GM19351 (cell line): ENCODE results near the gene ADM2.
"Not testable (repeated sequence)": the region's sequence is repeated elsewhere in the genome, so short reads cannot be mapped to it uniquely, and the experiment has no call there.

ENCODE experiments used
- ATAC-seq: cut with Tn5 transposase; IDR thresholded peaks from one replicate; pipeline ENCODE4 v1.9.1; 2021; ENCODE audit warnings: mild to moderate bottlenecking, moderate library complexity; ENCODE audit not compliant: unreplicated experiment

Gene ADM2

GRCh38 chr22:50505276-50505775, 24.0 kb downstream of the ADM2 start:
- ATAC-seq = no peak

DNA sequence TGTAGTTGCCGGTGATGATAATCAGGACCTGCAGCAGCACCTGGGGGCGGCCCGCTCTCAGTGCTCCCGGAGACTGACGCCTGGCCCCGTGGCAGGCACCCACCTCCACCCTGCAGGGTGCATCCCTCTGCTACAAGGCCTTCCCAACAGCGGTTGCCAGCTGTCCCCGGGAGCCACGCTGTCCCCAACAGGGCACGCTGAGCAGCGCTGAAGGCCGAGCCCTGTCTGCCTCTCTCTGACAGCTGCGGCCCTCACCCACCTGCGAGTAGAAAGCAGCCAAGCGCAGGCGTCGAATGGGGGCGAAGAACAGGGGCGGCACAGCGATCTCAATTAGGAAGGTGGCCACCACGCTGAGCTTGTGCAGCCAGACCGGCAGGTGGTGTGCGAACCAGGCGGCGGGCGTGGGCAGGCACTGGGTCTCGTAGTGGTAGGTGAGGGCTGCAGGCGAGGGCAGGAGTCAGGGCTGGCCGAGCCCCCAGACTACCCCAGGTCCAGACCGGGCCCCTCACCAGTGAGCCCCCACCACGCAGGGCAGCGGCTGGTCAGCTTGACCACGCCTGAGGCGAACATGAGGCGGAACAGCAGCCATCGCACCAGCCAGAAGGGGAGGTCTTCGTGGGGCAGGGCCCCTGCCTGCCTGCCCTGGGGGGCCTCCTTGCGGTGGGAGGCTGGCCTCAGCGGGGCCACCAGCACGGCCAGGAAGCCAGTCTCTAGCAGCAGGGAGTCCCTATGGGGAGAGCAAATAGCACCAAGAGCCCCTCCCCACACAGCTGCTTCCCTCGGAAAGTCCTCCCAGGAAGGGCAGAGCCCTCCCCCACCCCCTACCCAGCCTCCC, 24.6 kb downstream of the ADM2 start:
- ATAC-seq = no peak

GRCh38 chr22:50506611-50507420, 25.5 kb downstream of the ADM2 start:
- no peak for ATAC-seq

DNA sequence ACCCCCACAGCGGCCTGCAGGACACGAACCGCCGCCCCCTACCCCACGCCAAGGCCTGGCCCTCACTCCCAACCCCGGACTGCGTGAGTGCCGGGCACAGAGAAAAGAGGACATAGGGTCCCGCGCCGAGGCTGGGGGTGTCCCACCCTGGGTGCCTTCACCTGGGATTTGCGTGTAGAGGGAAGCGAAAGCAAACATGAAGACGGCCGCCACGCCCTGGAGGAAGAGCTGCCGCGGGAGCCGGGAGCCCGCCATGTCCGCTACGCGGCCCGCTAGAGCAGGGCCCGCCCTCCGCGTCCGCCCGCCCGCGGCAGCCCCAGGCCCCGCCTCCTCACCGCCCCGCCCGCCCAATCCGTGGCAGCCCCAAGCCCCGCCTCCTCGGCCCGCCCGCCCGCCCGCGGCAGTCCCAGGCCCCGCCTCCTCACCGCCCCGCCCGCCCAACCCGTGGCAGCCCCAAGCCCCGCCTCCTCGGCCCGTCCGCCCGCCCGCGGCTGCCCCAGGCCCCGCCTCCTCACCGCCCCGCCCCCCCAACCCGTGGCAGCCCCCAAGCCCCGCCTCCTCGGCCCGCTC, 26.2 kb downstream of the ADM2 start, which contains the start of gene LMF2:
LMF2 (minus strand) TSS at position 282 of the 570 bp plus-strand sequence; CDS start at position 255, 27 bp downstream.
- ATAC-seq = peak; percentile 74

DNA sequence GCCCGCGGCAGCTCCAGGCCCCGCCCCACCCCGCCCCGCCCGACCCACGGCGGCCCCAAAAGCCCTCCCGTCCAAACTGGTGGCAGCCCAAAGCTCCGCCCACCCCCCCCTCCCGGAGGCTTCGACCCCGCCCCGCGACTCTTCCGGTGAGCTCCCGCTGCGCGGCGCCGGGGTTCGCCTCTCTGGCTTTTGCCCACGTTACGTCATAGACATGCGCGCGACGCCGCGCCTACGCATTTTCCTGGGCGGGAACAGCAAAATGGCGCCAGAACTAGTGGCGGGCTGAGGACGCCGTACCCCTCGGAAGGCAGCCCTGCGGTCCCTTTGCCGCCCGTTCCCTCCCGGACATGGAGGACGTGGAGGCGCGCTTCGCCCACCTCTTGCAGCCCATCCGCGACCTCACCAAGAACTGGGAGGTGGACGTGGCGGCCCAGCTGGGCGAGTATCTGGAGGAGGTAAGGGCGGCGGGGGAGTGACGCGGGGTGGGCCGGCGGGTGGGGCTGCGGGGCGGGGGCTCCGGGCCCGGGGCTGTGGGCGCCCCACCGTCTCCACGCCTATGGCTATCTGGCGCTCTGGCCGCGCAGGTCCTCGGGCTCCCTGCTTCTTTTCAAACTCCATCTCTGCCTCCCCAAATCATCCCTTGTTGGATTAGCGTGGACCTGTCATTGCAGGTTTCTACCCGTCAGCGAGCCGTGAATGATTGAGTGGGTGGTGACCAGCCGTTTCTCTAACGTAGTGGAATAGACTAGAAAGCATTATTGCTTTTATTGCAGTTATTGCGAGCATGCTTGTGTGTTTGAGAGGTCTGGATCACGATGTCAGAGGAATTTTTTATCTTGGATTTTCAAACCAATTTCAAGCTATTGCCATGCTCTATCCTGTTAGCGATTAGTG, 26.9 kb downstream of the ADM2 start, which contains the start of gene NCAPH2:
NCAPH2 (plus strand) TSS at position 234 of the 894 bp plus-strand sequence; CDS start at position 348, 114 bp downstream.
- ATAC-seq = peak; percentile 53

DNA sequence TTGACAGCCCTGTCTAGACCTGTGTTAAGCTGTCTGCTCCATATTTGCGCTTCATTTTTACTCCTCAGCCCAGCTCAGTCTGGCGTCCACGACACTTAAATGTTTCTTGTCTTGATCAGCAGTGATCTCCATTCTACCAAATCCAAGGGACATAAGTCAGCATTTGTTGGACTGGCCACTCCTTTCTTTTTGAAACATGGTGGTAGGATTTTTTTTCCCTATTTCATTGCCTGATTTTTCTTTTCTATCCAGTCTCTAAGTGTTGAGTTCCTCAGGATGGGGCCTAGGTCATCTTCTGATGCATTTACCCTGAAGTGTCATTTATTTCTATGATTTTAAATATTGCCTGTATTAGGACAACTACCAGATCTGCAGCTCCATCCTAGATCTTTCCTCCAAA, 27.6 kb downstream of the ADM2 start:
- no peak for ATAC-seq

GRCh38 chr22:50513175-50513574, 31.8 kb downstream of the ADM2 start:
- no peak for ATAC-seq

- no peak for ATAC-seq
These were observed 34.7 kb downstream of the ADM2 start for GRCh38 chr22:50516068-50516467.

GRCh38 chr22:50516891-50517290, 35.5 kb downstream of the ADM2 start:
- no peak for ATAC-seq

DNA sequence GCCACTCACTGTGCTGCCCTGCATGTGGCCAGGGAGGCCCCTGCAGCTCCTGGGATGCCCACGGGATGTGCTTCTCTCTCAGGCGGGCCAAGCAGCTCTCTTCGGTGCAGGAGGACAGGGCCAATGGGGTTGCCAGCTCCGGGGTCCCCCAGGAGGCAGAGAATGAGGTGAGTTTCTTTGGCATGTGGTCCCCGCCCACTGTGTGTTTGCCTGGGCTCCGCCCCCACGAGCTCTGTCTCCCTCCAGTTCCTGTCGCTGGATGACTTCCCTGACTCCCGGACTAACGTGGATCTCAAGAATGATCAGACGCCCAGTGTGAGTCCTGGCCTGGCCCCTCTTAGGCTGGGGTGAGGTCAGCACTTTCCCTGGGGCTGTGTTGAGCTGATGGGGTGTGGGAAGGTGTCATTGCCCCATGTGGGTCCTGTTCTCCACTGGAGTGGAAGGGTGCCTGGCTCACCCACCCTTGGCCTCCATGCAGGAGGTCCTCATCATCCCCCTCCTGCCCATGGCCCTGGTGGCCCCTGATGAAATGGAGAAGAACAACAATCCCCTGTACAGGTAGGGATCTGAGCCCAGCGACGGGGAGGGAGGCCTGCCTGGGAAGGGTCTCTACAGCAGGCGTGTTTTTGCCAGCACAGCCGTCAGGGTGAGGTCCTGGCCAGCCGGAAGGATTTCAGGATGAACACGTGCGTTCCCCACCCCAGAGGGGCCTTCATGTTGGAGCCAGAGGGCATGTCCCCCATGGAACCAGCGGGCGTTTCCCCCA, 36.3 kb downstream of the ADM2 start:
- no peak for ATAC-seq

- ATAC-seq = no peak
These were observed 37.3 kb downstream of the ADM2 start for GRCh38 chr22:50518606-50519005.

DNA sequence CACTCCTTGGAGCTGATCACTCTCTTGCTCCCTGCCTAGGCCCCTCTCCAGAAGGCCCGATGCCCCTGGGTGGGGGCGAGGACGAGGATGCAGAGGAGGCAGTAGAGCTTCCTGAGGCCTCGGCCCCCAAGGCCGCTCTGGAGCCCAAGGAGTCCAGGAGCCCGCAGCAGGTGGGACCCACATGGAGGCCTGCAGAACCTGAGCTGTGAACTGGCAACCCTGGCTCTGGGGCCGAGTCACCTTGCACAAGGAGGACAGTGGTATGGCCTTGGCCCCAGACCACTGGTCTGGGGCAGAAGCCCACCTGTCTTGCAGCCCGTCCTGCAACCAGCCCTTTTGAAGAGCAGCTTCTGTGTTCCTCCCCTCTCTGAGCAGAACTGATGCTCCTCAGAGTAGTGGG, 37.8 kb downstream of the ADM2 start:
- no peak for ATAC-seq

- not testable (repeated sequence) for ATAC-seq
These were observed 38.8 kb downstream of the ADM2 start for GRCh38 chr22:50520184-50520583.

GRCh38 chr22:50520826-50521453, 39.6 kb downstream of the ADM2 start:
- no peak for ATAC-seq

DNA sequence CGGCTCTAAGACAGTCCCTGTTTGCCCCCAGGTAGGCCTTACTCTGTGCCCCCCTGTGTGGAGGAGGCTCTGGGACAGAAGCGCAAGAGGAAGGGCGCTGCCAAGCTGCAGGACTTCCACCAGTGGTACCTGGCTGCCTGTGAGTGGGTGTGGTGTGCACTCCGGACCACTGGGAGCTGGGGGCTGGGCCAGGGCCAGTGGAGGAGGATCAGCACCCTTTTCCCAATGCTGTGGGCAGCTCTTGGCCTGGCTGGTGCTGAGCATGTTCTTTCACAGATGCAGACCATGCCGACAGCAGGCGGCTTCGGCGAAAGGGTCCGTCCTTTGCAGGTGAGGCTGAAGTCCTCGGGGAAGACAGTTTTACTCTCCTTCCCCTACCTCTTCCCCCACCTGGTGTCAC, 40.4 kb downstream of the ADM2 start:
- no peak for ATAC-seq

DNA sequence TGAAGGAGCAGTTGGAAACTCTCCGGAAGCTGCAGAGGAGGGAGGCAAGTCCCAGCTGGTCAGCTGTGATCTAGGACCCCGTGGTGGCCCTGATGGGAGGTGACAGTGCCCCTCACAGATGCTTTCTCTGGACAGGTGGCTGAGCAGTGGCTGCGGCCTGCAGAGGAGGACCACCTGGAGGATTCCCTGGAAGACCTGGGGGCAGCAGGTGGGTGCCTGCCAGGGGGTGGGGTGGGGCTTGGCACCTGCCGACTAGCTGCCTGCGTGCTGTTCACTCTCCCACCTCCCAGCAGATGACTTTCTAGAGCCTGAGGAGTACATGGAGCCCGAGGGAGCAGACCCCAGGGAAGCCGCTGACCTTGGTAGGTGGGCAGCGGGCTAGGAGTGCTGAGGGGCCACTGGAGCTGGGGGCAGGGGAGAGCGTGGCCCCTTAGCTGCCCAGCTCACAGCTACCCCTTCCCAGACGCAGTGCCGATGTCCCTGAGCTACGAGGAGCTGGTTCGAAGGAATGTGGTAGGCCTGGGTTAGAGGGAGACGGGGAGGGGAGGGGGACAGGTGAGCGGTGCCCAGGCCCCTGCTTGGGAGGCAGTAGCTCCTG, 41.0 kb downstream of the ADM2 start:
- no peak for ATAC-seq

DNA sequence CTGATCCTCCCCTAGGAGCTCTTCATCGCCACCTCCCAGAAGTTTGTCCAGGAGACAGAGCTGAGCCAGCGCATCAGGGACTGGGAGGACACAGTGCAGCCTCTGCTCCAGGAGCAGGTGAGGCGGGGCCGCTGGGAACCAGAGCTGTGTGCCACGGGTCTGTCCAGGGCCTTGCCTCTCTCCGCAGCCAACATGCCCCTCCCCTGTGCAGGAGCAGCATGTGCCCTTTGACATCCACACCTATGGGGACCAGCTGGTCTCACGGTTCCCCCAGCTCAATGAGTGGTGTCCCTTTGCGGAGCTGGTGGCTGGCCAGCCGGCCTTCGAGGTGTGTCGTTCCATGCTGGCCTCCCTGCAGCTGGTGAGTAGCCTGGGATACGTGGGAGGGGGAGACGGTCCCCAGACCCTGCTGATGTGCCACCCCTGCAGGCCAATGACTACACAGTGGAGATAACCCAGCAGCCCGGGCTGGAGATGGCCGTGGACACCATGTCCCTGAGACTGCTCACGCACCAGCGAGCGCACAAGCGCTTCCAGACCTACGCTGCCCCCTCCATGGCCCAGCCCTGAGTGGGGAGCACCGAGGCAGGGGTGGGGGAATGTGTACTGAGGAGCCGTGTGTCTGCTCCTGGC, 41.6 kb downstream of the ADM2 start:
- ATAC-seq = no peak

- no peak for ATAC-seq
These were observed 42.1 kb downstream of the ADM2 start for GRCh38 chr22:50523458-50523805.
